Right atrium auricular region (tissue), 2 donors: ENCODE data around the gene RASAL2. TPM values are rescaled to one million over a fixed set of nuclear protein-coding genes. Genes with fewer than 3 reads are reported as not detected.

Experiments used
- DNase-seq: peaks from one replicate; pipeline ENCODE4 v3.0.0-alpha.2; 2019; ENCODE audit warnings: low spot score
- H3K27ac ChIP-seq, 2 donors: fragments of 200-600 bp; sonication (generic); 1 replicate in 1 of 2; 2 replicates in 1 of 2; pipeline ENCODE4 v1.5.1; 2016 to 2019
- H3K27me3 ChIP-seq, 2 donors: fragments of 200-600 bp; sonication (generic); one replicate each; pipeline versions ENCODE4 v1.5.1 to v1.6.0; 2017 to 2019
- H3K36me3 ChIP-seq: fragments of 200-600 bp; sonication (generic); one replicate; pipeline ENCODE4 v1.5.1; 2016
- H3K4me1 ChIP-seq, 2 donors: fragments of 200-600 bp; sonication (generic); one replicate each; pipeline versions ENCODE4 v1.5.1 to v1.6.0; 2017 to 2019
- H3K4me3 ChIP-seq, 2 donors: fragments of 200-600 bp; sonication (generic); 1 replicate in 1 of 2; 2 replicates in 1 of 2; pipeline ENCODE4 v1.5.1; 2017 to 2019; ENCODE audit warnings: mild to moderate bottlenecking in 1 of 2, moderate library complexity in 1 of 2
- H3K9me3 ChIP-seq, 2 donors: fragments of 200-600 bp; sonication (generic); one replicate each; pipeline ENCODE4 v1.5.1; 2019
- total RNA-seq, 2 donors: library from RNA; depleted of rRNA; stranded (reverse); fragments of >200 nt; gene quantifications; one replicate each; pipeline ENCODE4 v1.1.0, GENCODE V29; 2016
- TF ChIP-seq, protein P1 (sequence below), 2 donors: fragments of 200-600 bp; sonication (generic); IDR thresholded peaks; one replicate each; pipeline ENCODE4 v1.5.1; 2019; ENCODE audit warnings: antibody characterized with exemption in 2 of 2

The RASAL2 gene
- total RNA-seq, 2 donors from 2014 or later = 34.1 to 44.7 TPM

DNA sequence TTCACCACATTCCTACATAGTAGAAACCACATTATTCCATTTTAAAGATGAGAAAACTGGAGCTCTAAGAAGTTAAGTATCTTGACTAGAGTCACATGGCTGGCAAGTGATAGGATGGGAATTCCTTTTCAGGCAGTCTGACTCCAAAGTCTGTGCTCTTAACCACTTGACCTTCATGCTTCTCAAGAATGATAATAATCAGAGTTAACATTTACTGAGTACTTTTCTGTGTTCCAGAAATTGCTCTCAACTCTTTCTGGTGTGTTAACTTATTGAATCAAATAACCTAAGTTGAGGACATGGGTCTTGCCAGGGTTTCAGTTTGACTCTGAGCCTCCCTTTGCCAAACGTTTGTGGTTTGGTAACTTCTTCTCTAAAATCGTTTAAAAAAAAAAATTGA, 169.4 kb downstream of the RASAL2 start:
- no peak overlapping the region for H3K27ac ChIP-seq

DNA sequence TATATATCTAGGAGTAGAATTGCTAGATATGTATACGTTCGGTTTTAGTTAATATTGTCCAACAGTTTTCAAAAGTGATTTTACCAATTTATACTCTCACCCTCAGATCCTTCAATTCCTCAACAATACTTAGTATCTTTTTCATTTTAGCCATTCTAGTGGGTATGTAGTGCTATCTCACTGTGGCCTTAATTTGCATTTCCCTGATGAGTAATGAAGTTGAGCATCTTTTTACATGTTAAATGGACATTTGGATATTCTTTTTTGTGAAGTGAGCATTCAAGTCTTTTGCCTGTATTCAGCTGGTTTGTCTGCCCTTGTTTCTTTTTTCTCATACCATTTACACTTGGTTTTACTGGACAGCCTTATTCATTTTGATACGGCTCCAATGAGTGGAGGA, 172.2 kb downstream of the RASAL2 start:
- Histone ChIP-seq H3K36me3 (no peaks in the 10 kb centered on the region), H3K27ac (no peak overlapping the region), H3K4me3 (no peak overlapping the region), H3K9me3 (no peaks in the 10 kb centered on the region), H3K27me3 (no peaks in the 10 kb centered on the region), H3K4me1 (peaks cover 0 to 26% of the 10 kb centered on the region in 2 donors)
- TF ChIP-seq, protein P1, sequence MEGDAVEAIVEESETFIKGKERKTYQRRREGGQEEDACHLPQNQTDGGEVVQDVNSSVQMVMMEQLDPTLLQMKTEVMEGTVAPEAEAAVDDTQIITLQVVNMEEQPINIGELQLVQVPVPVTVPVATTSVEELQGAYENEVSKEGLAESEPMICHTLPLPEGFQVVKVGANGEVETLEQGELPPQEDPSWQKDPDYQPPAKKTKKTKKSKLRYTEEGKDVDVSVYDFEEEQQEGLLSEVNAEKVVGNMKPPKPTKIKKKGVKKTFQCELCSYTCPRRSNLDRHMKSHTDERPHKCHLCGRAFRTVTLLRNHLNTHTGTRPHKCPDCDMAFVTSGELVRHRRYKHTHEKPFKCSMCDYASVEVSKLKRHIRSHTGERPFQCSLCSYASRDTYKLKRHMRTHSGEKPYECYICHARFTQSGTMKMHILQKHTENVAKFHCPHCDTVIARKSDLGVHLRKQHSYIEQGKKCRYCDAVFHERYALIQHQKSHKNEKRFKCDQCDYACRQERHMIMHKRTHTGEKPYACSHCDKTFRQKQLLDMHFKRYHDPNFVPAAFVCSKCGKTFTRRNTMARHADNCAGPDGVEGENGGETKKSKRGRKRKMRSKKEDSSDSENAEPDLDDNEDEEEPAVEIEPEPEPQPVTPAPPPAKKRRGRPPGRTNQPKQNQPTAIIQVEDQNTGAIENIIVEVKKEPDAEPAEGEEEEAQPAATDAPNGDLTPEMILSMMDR (IDR thresholded peaks at IDR 0.05) = no peak
- no peak for DNase-seq

More for the DNA sequence above, 169.4 kb downstream of the RASAL2 start:
- Histone ChIP-seq H3K4me1 (peaks cover 0 to 26% of the 10 kb centered on the region in 2 donors), H3K9me3 (no peaks in the 10 kb centered on the region), H3K4me3 (no peak overlapping the region), H3K36me3 (no peaks in the 10 kb centered on the region), H3K27me3 (no peaks in the 10 kb centered on the region)
- no peak for DNase-seq
- TF ChIP-seq, protein P1 (IDR thresholded peaks at IDR 0.05) = no peak

DNA sequence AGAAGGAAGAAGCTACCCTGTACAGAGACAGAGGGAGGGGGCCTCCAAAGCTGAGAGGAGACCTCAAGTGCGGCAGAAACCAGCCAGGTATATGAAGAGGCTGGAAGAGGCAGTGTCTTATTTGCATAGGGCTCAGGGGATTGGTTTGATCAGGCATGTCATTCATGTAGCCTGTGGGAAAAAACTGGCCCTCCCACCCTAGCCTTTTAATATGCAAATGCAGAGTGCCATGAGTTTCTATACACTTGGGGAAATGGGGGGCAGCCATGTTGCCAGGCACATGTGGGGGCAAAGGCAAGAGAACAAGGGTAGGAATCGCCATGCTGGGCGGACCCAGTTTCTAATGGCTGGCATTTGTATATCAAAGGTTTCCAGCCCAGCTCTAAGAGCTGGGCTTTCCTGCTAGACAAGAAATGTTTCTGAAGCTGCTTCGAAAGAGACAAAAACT, 172.7 kb downstream of the RASAL2 start:
- Histone ChIP-seq H3K9me3 (no peaks in the 10 kb centered on the region), H3K27me3 (no peaks in the 10 kb centered on the region), H3K27ac (no peak overlapping the region), H3K4me1 (peaks cover 0 to 28% of the 10 kb centered on the region in 2 donors), H3K4me3 (no peak overlapping the region), H3K36me3 (no peaks in the 10 kb centered on the region)
- TF ChIP-seq, protein P1 (IDR thresholded peaks at IDR 0.05) = no peak
- DNase-seq = no peak

DNA sequence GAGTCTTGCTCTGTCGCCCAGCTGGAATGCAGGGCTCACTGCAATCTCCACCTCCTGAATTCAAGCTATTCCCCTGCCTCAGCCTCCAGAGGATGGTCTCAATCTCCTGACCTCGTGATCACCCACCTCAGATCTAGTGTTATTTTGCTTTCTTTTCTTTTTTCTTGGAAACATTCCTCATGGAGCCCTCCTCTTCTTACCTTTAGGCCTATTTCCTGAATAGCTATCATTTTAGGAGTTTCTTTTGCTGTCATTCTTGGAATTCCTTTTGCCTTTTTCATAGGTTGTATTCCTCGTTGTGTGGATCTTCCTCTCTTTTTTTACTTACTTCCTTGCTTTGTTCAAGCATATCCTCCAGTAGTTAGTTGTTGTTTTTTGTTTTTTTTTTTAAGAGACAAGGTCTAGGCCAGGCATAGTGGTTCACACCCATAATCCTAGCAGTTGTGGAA, 173.8 kb downstream of the RASAL2 start:
- no peaks in the 10 kb centered on the region for H3K9me3 ChIP-seq
- H3K27ac ChIP-seq = no peak overlapping the region
- H3K4me3 ChIP-seq = no peak overlapping the region
- TF ChIP-seq, protein P1 (IDR thresholded peaks at IDR 0.05) = no peak
- H3K27me3 ChIP-seq = no peaks in the 10 kb centered on the region
- no peaks in the 10 kb centered on the region for H3K36me3 ChIP-seq
- H3K4me1 ChIP-seq = peaks cover 0 to 20% of the 10 kb centered on the region in 2 donors
- no peak for DNase-seq

DNA sequence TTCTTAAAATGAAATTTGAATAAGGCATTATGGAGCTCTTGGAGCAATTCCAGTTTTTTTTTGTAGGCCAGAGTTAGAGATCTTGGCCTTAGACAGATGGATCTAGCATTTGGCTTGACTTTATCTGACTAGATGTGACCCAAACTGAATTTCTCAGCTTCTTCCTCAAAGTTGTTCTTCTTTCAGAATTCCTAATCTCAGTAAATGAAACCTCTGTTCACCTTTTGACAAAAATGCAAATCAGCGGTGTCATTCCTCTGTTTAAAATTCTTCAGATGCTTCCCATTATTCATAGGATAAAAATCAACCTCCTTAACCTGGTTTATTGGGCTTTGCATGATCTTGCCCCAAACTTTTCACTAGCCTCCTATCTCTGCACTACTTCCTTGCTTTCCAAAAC, 177.6 kb downstream of the RASAL2 start:
- peaks cover 0 to 8% of the 10 kb centered on the region in 2 donors for H3K4me1 ChIP-seq

More for the DNA sequence above, 177.6 kb downstream of the RASAL2 start:
- no peaks in the 10 kb centered on the region for H3K36me3 ChIP-seq
- H3K4me3 ChIP-seq = no peak overlapping the region
- no peak for DNase-seq
- no peak overlapping the region for H3K27ac ChIP-seq
- H3K27me3 ChIP-seq = no peaks in the 10 kb centered on the region
- no peaks in the 10 kb centered on the region for H3K9me3 ChIP-seq
- TF ChIP-seq, protein P1 (IDR thresholded peaks at IDR 0.05) = no peak
